HG03342 (cell line): ENCODE data around the gene MAOA.

ENCODE experiments used
- ATAC-seq: cut with Tn5 transposase; IDR thresholded peaks from one replicate; pipeline ENCODE4 v1.9.1; 2021; ENCODE audit warnings: mild to moderate bottlenecking, moderate library complexity; ENCODE audit not compliant: unreplicated experiment

MAOA gene

DNA sequence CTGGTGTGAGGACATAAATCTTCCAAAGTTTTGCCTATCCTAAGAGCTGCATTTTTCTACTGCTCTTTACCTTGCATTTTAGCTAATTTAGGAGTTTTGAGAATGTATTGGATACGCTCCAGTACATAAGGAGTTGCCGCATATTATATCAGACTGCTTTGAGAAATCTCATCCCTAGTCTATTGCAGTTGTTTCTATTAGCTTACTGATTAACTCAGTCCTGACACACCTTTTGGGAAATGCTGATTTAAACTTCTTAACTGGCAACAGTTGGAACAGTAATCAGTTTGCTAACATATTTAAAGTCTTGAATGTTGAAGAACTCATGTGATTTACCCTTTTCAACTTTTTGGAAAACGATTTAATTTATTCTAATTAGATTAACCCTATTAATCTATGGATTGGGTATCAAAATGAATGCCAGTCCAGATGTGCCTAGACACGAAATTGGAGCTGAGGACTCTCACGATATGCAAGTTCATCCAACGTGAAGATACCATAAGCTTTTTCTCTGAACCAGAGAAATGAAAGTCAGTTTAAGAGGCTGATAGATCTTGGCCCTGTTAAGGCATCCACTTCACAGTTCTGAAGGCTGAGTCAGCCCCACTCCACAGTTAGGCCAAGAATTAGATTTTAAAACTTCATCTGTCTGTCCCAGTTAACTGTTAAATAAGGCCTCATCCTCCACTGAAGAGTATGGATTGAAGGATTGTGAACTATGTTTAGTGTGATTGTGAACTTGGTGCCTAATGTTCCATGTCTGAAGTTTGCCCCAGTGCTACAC is 90.0 kb downstream of the MAOA start:
- no peak for ATAC-seq

- ATAC-seq, result no peak
Measured at GRCh38 chrX:43747476-43747875, 91.4 kb downstream of the MAOA start.

- ATAC-seq, result peak; percentile 85
Measured at GRCh38 chrX:43750248-43750676, 94.2 kb downstream of the MAOA start.

DNA sequence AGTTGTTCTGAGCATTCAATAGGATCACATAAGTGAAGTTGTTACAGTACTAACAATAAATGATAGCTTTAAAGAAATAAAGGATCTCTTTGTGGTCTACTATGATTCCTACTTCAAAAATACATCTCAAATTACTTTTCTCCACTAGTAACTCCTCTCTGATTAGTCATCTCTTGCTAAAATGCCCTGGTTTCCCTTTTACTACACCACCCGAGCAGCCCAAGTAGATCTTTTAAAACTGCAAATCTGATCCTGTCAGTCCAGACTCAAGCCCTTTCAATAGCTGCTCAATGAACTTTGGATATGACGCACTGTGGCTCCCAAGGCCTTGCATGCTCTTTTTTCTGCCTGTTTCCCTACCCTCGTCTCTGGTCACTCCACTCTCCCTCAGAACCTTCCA is 97.5 kb downstream of the MAOA start:
- no peak for ATAC-seq

GRCh38 chrX:43756076-43756475 is 100.0 kb downstream of the MAOA start:
- no peak for ATAC-seq

GRCh38 chrX:43758044-43758443 is 101.9 kb downstream of the MAOA start:
- no peak for ATAC-seq

DNA sequence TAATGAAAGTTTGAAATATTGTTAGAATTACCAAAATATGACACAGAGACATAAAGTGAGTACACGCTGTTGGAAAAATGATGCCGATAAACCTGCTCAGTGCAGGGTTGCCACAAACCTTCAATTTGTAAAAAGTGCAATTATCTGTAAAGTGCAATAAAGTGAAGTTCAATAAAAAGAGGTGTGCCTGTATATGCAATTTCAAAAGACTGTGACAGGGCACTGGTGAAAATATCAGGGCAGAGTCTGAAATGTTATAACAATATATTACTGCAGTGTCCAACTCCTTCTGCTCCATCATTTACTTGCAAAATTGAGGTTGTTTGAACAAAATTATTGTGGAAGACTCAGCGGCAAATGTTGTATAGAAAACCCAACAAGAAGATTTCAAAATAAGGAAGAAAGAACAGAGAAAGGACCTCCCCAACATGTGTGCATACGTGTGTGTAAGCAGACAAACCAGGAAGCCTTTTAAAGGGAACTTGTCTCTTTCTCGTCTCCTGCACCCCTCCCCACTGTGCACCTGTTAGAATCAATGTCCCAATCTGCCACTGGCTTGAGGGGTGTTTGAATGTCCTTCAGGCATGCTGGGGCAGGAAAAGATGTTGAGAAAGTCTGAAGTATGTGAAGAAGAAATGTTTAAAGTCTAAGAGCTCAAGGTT is 130.0 kb downstream of the MAOA start:
- no peak for ATAC-seq
